ENCODE results near the gene TMEM248. TPM values are rescaled to one million over a fixed set of nuclear protein-coding genes. Genes with fewer than 3 reads are reported as not detected.

Gene TMEM248
- total RNA-seq, 1 donor from 2014 or later, result 85.1 TPM

GRCh38 chr7:66957595-66958290 lies 36.7 kb downstream of the TMEM248 start:
- Mint-ChIP-seq H3K36me3 (peaks cover 42% of the 10 kb centered on the region), H3K27ac (no peak overlapping the region), H3K9me3 (no peaks in the 10 kb centered on the region), H3K4me1 (no peaks in the 10 kb centered on the region), H3K27me3 (ENCODE audit: low read depth) (no peaks in the 10 kb centered on the region), H3K4me3 (no peak overlapping the region)
- no peak for TF ChIP-seq CTCF (IDR thresholded peaks at IDR 0.05; ENCODE audit: unreplicated experiment)
- no peak for DNase-seq (ENCODE audit: low spot score in 2 of 2, unreplicated experiment in 2 of 2)

- H3K27ac Mint-ChIP-seq, result no peak overlapping the region
- no peaks in the 10 kb centered on the region for H3K9me3 Mint-ChIP-seq
- peaks cover 40% of the 10 kb centered on the region for H3K36me3 Mint-ChIP-seq
- no peaks in the 10 kb centered on the region for H3K27me3 Mint-ChIP-seq (ENCODE audit: low read depth)
- H3K4me3 Mint-ChIP-seq, result no peak overlapping the region
- H3K4me1 Mint-ChIP-seq, result no peaks in the 10 kb centered on the region
- TF ChIP-seq CTCF (IDR thresholded peaks at IDR 0.05; ENCODE audit: unreplicated experiment), result no peak
- no peak for DNase-seq (ENCODE audit: low spot score in 2 of 2, unreplicated experiment in 2 of 2)
Measured at GRCh38 chr7:66958538-66959350, 37.7 kb downstream of the TMEM248 start.

- H3K36me3 Mint-ChIP-seq, result peaks cover 40% of the 10 kb centered on the region
- TF ChIP-seq CTCF (IDR thresholded peaks at IDR 0.05; ENCODE audit: unreplicated experiment), result no peak
- H3K4me3 Mint-ChIP-seq, result no peak overlapping the region
- peaks cover 4% of the 10 kb centered on the region for H3K9me3 Mint-ChIP-seq
- H3K27ac Mint-ChIP-seq, result no peak overlapping the region
- H3K27me3 Mint-ChIP-seq (ENCODE audit: low read depth), result no peaks in the 10 kb centered on the region
- H3K4me1 Mint-ChIP-seq, result peaks cover 7% of the 10 kb centered on the region
- no peak for DNase-seq (ENCODE audit: low spot score in 2 of 2, unreplicated experiment in 2 of 2)
Measured at GRCh38 chr7:66960192-66960591, 39.2 kb downstream of the TMEM248 start.

- Mint-ChIP-seq H3K27me3 (ENCODE audit: low read depth) (no peaks in the 10 kb centered on the region), H3K36me3 (peaks cover 38% of the 10 kb centered on the region), H3K27ac (no peak overlapping the region), H3K4me3 (no peak overlapping the region), H3K9me3 (peaks cover 4% of the 10 kb centered on the region), H3K4me1 (peaks cover 7% of the 10 kb centered on the region)
- no peak for TF ChIP-seq CTCF (IDR thresholded peaks at IDR 0.05; ENCODE audit: unreplicated experiment)
- no peak for DNase-seq (ENCODE audit: low spot score in 2 of 2, unreplicated experiment in 2 of 2)
Measured at GRCh38 chr7:66961096-66961495, 40.1 kb downstream of the TMEM248 start.

GRCh38 chr7:66964411-66964810 lies 43.4 kb downstream of the TMEM248 start:
- H3K4me1 Mint-ChIP-seq, result peaks cover 7% of the 10 kb centered on the region
- no peak for DNase-seq (ENCODE audit: low spot score in 2 of 2, unreplicated experiment in 2 of 2)
- no peak overlapping the region for H3K4me3 Mint-ChIP-seq
- peaks cover 19% of the 10 kb centered on the region for H3K36me3 Mint-ChIP-seq
- H3K27me3 Mint-ChIP-seq (ENCODE audit: low read depth), result no peaks in the 10 kb centered on the region
- peaks cover 4% of the 10 kb centered on the region for H3K9me3 Mint-ChIP-seq
- H3K27ac Mint-ChIP-seq, result peak overlapping the region; percentile 93
- TF ChIP-seq CTCF (IDR thresholded peaks at IDR 0.05; ENCODE audit: unreplicated experiment), result no peak

All from mesothelial cell of epicardium (in vitro differentiated cells).